ENCODE measurements around the gene HTR5A.
"Not testable (repeated sequence)": the region's sequence is repeated elsewhere in the genome, so short reads cannot be mapped to it uniquely, and the experiment has no call there.

Gene HTR5A

GRCh38 chr7:155069992-155070751, at the start of gene HTR5A:
Gene HTR5A, plus strand, starts transcription at chr7:155070324. Its CDS starts 576 bp downstream, at chr7:155070900.
- Mint-ChIP-seq H3K36me3 (no peaks in the 10 kb centered on the region), H3K9me3 (no peaks in the 10 kb centered on the region), H3K4me1 (no peaks in the 10 kb centered on the region), H3K27ac (no peak within 1 kb of the TSS), H3K4me3 (no peak within 1 kb of the TSS)
- DNase-seq (ENCODE audit: low spot score in 2 of 2) (peak; percentile 70 to 85), ATAC-seq (peak; percentile 97)

- Mint-ChIP-seq H3K9me3 (no peaks in the 10 kb centered on the region), H3K36me3 (no peaks in the 10 kb centered on the region), H3K4me1 (no peaks in the 10 kb centered on the region), H3K27ac (no peak overlapping the region), H3K4me3 (no peak overlapping the region)
- DNase-seq (ENCODE audit: low spot score in 2 of 2): no peak
- no peak for ATAC-seq
Measured at GRCh38 chr7:155020996-155021395, 49.1 kb upstream of the HTR5A start.

- Mint-ChIP-seq H3K36me3 (no peaks in the 10 kb centered on the region), H3K4me1 (no peaks in the 10 kb centered on the region), H3K4me3 (no peak overlapping the region), H3K9me3 (no peaks in the 10 kb centered on the region), H3K27ac (no peak overlapping the region)
- no peak for DNase-seq (ENCODE audit: low spot score in 2 of 2)
- ATAC-seq: no peak
Measured at GRCh38 chr7:155021699-155022145, 48.4 kb upstream of the HTR5A start.

DNA sequence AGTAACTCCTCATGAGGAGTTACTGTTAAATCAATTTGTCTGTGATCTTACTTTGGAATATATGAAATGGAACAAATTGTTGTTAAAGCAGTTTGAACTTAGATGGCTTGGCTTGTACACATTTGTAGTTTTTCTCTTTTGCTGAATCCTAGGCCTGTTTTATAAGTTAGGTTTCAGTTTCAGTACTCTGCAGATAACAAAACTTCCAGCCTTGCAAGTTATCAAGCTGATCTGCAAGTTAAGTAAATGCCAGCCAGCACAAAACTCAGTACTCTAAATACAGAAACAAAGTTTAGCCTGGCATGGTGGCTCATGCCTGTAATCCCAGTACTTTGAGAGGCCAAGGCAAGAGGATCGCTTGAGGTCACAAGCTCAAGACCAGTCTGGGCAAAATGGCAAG, 42.2 kb upstream of the HTR5A start:
- H3K4me1 Mint-ChIP-seq: no peaks in the 10 kb centered on the region
- no peak overlapping the region for H3K27ac Mint-ChIP-seq
- no peak for ATAC-seq
- no peak overlapping the region for H3K4me3 Mint-ChIP-seq
- H3K36me3 Mint-ChIP-seq: no peaks in the 10 kb centered on the region
- no peaks in the 10 kb centered on the region for H3K9me3 Mint-ChIP-seq
- DNase-seq (ENCODE audit: low spot score in 2 of 2): no peak

GRCh38 chr7:155032978-155033377, 37.1 kb upstream of the HTR5A start:
- Mint-ChIP-seq H3K4me1 (no peaks in the 10 kb centered on the region), H3K36me3 (no peaks in the 10 kb centered on the region), H3K9me3 (no peaks in the 10 kb centered on the region), H3K27ac (no peak overlapping the region), H3K4me3 (no peak overlapping the region)
- DNase-seq (ENCODE audit: low spot score in 2 of 2) (no peak), ATAC-seq (no peak)

- H3K36me3 Mint-ChIP-seq, H3K4me1 Mint-ChIP-seq, H3K4me3 Mint-ChIP-seq: not testable (repeated sequence)
Measured at GRCh38 chr7:155034495-155034894, 35.6 kb upstream of the HTR5A start.

GRCh38 chr7:155038335-155038734, 31.8 kb upstream of the HTR5A start:
- Mint-ChIP-seq H3K36me3 (no peaks in the 10 kb centered on the region), H3K9me3 (no peaks in the 10 kb centered on the region), H3K27ac (no peak overlapping the region), H3K4me1 (no peaks in the 10 kb centered on the region), H3K4me3 (no peak overlapping the region)
- no peak for ATAC-seq
- no peak for DNase-seq (ENCODE audit: low spot score in 2 of 2)

More at GRCh38 chr7:155034495-155034894, 35.6 kb upstream of the HTR5A start:
- H3K9me3 Mint-ChIP-seq; DNase-seq (ENCODE audit: low spot score in 2 of 2); H3K27ac Mint-ChIP-seq; ATAC-seq: not testable (repeated sequence)

DNA sequence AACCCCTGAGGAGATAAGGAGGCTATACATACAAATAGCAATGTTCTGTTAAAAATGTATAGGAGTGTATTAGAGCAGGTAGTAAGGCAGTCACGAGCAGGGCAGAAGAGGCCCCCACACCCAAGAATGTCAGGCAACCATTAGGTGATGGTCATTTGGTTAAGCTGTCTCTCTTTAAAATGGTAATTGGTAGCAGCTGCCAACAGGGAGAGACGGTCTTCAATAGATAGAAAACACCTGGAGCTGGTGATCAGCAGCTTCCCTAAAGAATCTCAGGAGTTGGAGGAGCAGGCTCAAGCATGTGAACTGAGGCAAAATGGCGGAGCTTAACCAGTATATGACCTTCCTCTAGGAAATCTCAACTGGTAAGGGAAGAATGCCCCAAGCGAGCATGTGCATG, 26.4 kb upstream of the HTR5A start:
- Mint-ChIP-seq H3K4me1 (no peaks in the 10 kb centered on the region), H3K9me3 (no peaks in the 10 kb centered on the region)
- ATAC-seq: no peak

DNA sequence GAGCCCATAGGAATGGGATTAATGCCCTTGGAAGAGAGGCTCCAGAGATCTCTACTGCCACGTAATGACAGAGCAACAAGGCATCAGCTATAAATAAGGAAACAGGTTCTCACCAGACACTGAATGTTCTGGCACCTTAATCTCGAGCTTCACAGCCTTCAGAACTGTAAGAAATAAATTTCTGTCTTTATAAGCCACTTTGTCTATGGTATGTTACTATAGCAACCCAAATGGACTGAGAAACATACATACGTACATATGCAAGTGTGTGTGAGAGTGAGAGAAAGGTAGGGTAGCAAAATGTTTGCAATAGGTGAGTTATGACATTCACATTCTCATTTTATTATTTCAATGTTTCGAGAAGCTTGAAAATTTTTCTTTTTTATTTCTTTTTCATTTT, 22.1 kb upstream of the HTR5A start:
- no peak for ATAC-seq
- no peaks in the 10 kb centered on the region for H3K4me1 Mint-ChIP-seq
- H3K9me3 Mint-ChIP-seq: no peaks in the 10 kb centered on the region
- H3K36me3 Mint-ChIP-seq: no peaks in the 10 kb centered on the region
- H3K27ac Mint-ChIP-seq: no peak overlapping the region
- no peak for DNase-seq (ENCODE audit: low spot score in 2 of 2)
- H3K4me3 Mint-ChIP-seq: no peak overlapping the region

More for the DNA sequence above, 26.4 kb upstream of the HTR5A start:
- H3K27ac Mint-ChIP-seq: no peak overlapping the region
- no peak for DNase-seq (ENCODE audit: low spot score in 2 of 2)
- H3K4me3 Mint-ChIP-seq: no peak overlapping the region
- no peaks in the 10 kb centered on the region for H3K36me3 Mint-ChIP-seq

DNA sequence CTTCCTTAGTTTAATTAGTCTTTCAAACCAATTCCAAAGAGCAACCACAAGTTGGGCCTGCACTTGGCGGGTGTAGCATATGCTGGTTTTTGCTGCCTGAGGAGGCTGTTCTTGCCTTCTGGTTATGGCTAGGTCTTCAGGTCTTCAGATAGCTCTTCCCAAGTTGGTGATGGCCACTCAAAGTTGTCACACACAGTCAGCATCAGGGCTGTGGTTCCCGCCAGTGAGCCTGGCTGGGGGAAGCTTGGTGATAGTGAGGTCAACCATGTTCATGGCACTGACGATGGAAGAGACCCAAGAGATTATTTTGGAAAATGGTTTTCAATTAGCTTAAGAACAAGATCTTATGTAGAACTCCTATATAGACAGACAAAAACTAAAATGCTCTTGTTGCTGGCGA, 18.8 kb upstream of the HTR5A start:
- H3K4me3 Mint-ChIP-seq: no peak overlapping the region
- no peaks in the 10 kb centered on the region for H3K9me3 Mint-ChIP-seq
- H3K27ac Mint-ChIP-seq: no peak overlapping the region
- no peaks in the 10 kb centered on the region for H3K36me3 Mint-ChIP-seq
- no peak for ATAC-seq
- DNase-seq (ENCODE audit: low spot score in 2 of 2): no peak
- H3K4me1 Mint-ChIP-seq: no peaks in the 10 kb centered on the region

DNA sequence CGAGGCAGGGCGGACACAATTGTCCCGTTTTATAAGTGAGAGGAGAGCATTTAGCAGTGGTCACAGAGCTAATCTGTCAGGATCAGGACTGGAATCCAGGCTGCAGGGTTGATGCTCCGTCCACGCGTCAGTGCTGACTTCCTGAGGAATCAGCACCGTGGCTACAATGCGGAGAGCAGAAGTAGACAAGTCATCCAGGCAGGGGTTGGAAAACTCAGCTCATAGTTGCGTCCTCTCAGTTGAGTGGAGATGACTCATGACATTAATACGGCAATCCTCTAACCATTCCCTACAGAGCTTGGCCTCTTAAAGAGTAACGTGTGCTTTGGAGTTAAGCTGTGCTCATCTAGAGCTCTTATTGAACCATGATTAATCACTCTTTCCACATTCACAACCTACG, 17.1 kb upstream of the HTR5A start:
- no peak for DNase-seq (ENCODE audit: low spot score in 2 of 2)
- no peak for ATAC-seq
- Mint-ChIP-seq H3K27ac (no peak overlapping the region), H3K4me3 (no peak overlapping the region), H3K9me3 (no peaks in the 10 kb centered on the region), H3K36me3 (no peaks in the 10 kb centered on the region), H3K4me1 (no peaks in the 10 kb centered on the region)

DNA sequence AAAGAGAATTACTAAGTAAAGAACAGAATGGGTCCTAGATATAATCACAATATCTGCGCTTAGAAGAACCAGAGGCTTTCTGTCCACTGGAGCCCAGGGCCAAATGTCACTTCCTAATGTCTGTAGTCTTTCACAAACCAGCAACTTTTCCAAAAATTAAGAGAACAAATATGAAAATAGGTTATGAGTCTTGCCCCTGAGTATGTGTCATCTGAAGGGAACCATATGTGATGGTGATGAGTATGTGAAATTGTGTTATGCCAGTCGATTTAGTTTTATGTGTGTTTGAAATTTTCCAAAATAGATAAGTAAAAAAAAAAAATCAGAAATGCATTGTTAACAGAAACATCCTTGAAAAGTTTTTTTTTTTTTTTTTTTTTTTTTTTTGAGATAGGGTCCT, 15.4 kb upstream of the HTR5A start:
- DNase-seq (ENCODE audit: low spot score in 2 of 2) (no peak), ATAC-seq (no peak)
- H3K9me3 Mint-ChIP-seq: no peaks in the 10 kb centered on the region
- H3K4me1 Mint-ChIP-seq: no peaks in the 10 kb centered on the region
- no peaks in the 10 kb centered on the region for H3K36me3 Mint-ChIP-seq
- no peak overlapping the region for H3K27ac Mint-ChIP-seq
- no peak overlapping the region for H3K4me3 Mint-ChIP-seq

GRCh38 chr7:155057076-155057475, 13.0 kb upstream of the HTR5A start:
- no peak for ATAC-seq
- H3K9me3 Mint-ChIP-seq: no peaks in the 10 kb centered on the region
- H3K36me3 Mint-ChIP-seq: peaks cover 8% of the 10 kb centered on the region
- no peak overlapping the region for H3K4me3 Mint-ChIP-seq
- no peaks in the 10 kb centered on the region for H3K4me1 Mint-ChIP-seq
- DNase-seq (ENCODE audit: low spot score in 2 of 2): no peak
- H3K27ac Mint-ChIP-seq: no peak overlapping the region

DNA sequence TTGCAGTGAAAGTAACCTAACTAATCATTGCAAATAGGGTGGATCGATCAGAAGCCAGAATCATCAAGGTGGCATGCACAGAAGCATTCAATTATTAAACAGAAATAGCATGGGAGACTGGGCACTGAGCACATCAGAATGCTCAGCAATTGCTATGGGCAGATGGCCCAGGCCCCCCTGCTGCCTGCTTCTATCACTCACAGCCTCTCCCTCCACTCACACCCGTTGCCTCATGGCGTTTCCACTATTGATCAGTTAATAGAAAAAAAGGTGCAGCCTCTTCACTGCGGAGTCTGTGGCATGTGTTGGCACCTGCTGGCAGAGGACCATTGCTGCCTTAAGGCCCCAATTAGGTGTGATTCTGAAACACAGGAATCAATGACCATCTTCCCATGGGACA, 11.2 kb upstream of the HTR5A start:
- no peaks in the 10 kb centered on the region for H3K9me3 Mint-ChIP-seq
- peaks cover 8% of the 10 kb centered on the region for H3K36me3 Mint-ChIP-seq
- no peak for ATAC-seq
- no peak overlapping the region for H3K4me3 Mint-ChIP-seq
- no peaks in the 10 kb centered on the region for H3K4me1 Mint-ChIP-seq
- DNase-seq (ENCODE audit: low spot score in 2 of 2): no peak
- H3K27ac Mint-ChIP-seq: no peak overlapping the region

DNA sequence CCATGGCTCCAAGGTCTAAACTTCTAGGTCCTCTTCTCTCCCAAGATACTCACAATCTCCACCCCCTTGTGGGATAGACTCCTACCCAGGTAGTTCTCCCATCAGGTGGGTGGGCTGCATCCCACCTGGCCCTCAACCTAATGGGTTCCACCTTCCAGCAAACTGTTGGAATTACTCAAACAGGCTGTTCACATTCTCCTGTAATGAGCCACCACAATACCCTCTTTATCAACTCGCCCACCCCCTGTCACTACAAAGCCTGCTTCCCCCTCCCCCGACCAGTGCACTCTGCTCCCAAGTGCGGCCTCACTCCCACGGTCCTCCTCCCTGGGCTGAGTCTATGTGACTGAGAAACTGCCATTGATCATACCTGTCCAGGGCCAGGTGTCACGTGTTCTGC, 10.4 kb upstream of the HTR5A start:
- no peak for DNase-seq (ENCODE audit: low spot score in 2 of 2)
- Mint-ChIP-seq H3K4me1 (no peaks in the 10 kb centered on the region), H3K9me3 (no peaks in the 10 kb centered on the region), H3K4me3 (no peak overlapping the region), H3K27ac (no peak overlapping the region), H3K36me3 (peaks cover 8% of the 10 kb centered on the region)
- ATAC-seq: no peak

GRCh38 chr7:155062411-155062810, 7.7 kb upstream of the HTR5A start:
- H3K4me3 Mint-ChIP-seq: no peak overlapping the region
- H3K36me3 Mint-ChIP-seq: peaks cover 8% of the 10 kb centered on the region
- H3K9me3 Mint-ChIP-seq: no peaks in the 10 kb centered on the region
- H3K4me1 Mint-ChIP-seq: no peaks in the 10 kb centered on the region
- no peak for ATAC-seq
- H3K27ac Mint-ChIP-seq: no peak overlapping the region
- DNase-seq (ENCODE audit: low spot score in 2 of 2): no peak

Measured in stimulated activated effector memory CD8-positive, alpha-beta T cell treated with anti-CD3 and anti-CD28 coated beads, Interleukin-12 subunit alpha, Interleukin-12 subunit beta, amount 100 ng/mL, for 72 hours (primary cell).